ENCODE measurements around the gene PHF3. TPM values are rescaled to one million over a fixed set of nuclear protein-coding genes. Genes with fewer than 3 reads are reported as not detected.
A peak's percentile ranks its signal among the peaks of the same experiment; 100 is the strongest.

The PHF3 gene
- polyA plus RNA-seq, 1 experiment, result 26.6 TPM

GRCh38 chr6:63764318-63764916 lies 128.8 kb downstream of the PHF3 start:
- POLR2A ChIA-PET, result interaction anchor here (1.1 kb wide), 1 partner anchor 129 kb away, joined by 3 read pairs; the partner anchor contains the start of gene PHF3
- no peak overlapping the region for H3K4me3 ChIP-seq (ENCODE audit: low read depth, low read length)
- peak; percentile 15 for DNase-seq (ENCODE audit: low read depth, low spot score)

More at GRCh38 chr6:63764318-63764916, 128.8 kb downstream of the PHF3 start:
- TF ChIP-seq CTCF (IDR thresholded peaks at IDR 0.05; ENCODE audit: low read depth, low read length), result peak; percentile 43
- Histone ChIP-seq H3K27me3 (ENCODE audit: control insufficient read depth, insufficient read depth, low read length) (no peaks in the 10 kb centered on the region), H3K9me3 (ENCODE audit: control insufficient read depth, insufficient read depth, low read length) (no peaks in the 10 kb centered on the region), H3K27ac (ENCODE audit: low read depth, low read length) (no peak overlapping the region)
- CTCF ChIA-PET, result interaction anchor here (0.5 to 7.1 kb wide), 29 partner anchors 9 to 457 kb away, joined by 3 to 150 read pairs (median 4); partner anchors contain the start of gene PHF3

Small RNAs within 50 kb of the gene (small RNA-seq; reads per million reads assigned to genes)
- not detected for gene AL513043.1 (ENCODE audit: insufficient read length, low read depth)

Other genes with a start within 250 kb of the PHF3 start
- gene PTP4A1, start 63.3 kb upstream of the PHF3 start, polyA plus RNA-seq (2011; rRNA removed), result 34.3 and 37.7 TPM in 2 replicates